ENCODE results near the gene CEP63. TPM values are rescaled to one million over a fixed set of nuclear protein-coding genes. Genes with fewer than 3 reads are reported as not detected.
A peak's percentile ranks its signal among the peaks of the same experiment; 100 is the strongest.

The CEP63 gene
- polyA plus RNA-seq, 3 donors, result 11.1 to 18.8 (median 17.2) TPM

DNA sequence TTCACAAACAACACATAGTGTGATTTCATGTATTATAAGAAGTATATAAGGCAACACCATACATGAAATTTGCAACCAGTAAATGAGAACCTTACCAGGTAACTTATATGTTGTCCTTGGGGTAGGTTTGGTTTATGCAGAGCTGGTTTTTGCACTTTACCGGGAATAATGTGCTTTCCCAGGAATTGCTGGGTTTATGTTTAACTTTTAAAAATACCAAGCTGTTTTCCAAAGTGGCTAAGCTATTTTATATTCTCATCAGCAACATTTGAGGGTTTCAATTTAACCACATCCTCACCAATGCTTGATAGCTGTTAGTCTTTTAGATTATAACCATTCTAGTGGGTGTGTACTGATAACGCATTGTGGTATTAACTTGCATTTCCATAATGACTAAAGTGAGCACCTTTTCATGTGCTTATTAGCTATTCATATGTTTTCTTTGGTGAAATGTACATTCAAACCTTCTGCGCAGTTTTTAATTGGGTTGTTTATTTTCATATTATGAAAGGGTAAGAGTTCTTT, 93.3 kb downstream of the CEP63 start:
- no CpG with 5 or more reads among the region's 3 CpGs for WGBS (ENCODE audit: insufficient coverage)
- H3K4me1 ChIP-seq (ENCODE audit: control insufficient read depth in 1 of 2, insufficient read depth in 2 of 2, low read length in 2 of 2), result no peaks in the 10 kb centered on the region
- H3K4me3 ChIP-seq (replicated peaks in 1 of 3; ENCODE audit: low read depth in 2 of 3, low read length in 3 of 3), result no peak overlapping the region
- Mint-ChIP-seq H3K4me1 (no peaks in the 10 kb centered on the region), H3K36me3 (peaks cover 0 to 3% of the 10 kb centered on the region in 2 donors), H3K27me3 (ENCODE audit: low read depth in 3 of 3) (peaks cover 0 to 2% (median 0%) of the 10 kb centered on the region in 3 donors), H3K9me3 (peaks cover 2 to 13% (median 5%) of the 10 kb centered on the region in 7 donors), H3K4me3 (no peak overlapping the region), H3K27ac (no peak overlapping the region)
- no peak overlapping the region for H3K9ac ChIP-seq (ENCODE audit: insufficient read depth, low read length, poor library complexity, severe bottlenecking)
- H2AFZ ChIP-seq (ENCODE audit: insufficient read depth, low read depth, low read length, poor library complexity, severe bottlenecking), result no peak overlapping the region
- H3K79me2 ChIP-seq (ENCODE audit: insufficient read depth, low read length), result no peaks in the 10 kb centered on the region
- intact Hi-C loops (cut with micrococcal nuclease), result no loop called here
- H3K4me2 ChIP-seq (replicated peaks; ENCODE audit: extremely low read depth, low read length, poor library complexity, severe bottlenecking), result no peak overlapping the region
- TF ChIP-seq, protein P1, sequence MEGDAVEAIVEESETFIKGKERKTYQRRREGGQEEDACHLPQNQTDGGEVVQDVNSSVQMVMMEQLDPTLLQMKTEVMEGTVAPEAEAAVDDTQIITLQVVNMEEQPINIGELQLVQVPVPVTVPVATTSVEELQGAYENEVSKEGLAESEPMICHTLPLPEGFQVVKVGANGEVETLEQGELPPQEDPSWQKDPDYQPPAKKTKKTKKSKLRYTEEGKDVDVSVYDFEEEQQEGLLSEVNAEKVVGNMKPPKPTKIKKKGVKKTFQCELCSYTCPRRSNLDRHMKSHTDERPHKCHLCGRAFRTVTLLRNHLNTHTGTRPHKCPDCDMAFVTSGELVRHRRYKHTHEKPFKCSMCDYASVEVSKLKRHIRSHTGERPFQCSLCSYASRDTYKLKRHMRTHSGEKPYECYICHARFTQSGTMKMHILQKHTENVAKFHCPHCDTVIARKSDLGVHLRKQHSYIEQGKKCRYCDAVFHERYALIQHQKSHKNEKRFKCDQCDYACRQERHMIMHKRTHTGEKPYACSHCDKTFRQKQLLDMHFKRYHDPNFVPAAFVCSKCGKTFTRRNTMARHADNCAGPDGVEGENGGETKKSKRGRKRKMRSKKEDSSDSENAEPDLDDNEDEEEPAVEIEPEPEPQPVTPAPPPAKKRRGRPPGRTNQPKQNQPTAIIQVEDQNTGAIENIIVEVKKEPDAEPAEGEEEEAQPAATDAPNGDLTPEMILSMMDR (IDR thresholded peaks at IDR 0.05), result no peak
- H4K20me1 ChIP-seq (ENCODE audit: insufficient read depth, low read length), result no peaks in the 10 kb centered on the region
- H3K36me3 ChIP-seq (replicated peaks in 1 of 2; ENCODE audit: control insufficient read depth in 1 of 2, insufficient read depth in 2 of 2, low read length in 2 of 2), result no peaks in the 10 kb centered on the region
- H3K9me3 ChIP-seq (replicated peaks in 1 of 2; ENCODE audit: control insufficient read depth in 1 of 2, insufficient read depth in 1 of 2, low read length in 2 of 2), result no peaks in the 10 kb centered on the region
- H3K27me3 ChIP-seq (ENCODE audit: control insufficient read depth in 2 of 2, insufficient read depth in 2 of 2, low read length in 2 of 2), result no peaks in the 10 kb centered on the region
- H3K27ac ChIP-seq (ENCODE audit: low read depth in 1 of 2, low read length in 2 of 2), result no peak overlapping the region
- no peak for DNase-seq

DNA sequence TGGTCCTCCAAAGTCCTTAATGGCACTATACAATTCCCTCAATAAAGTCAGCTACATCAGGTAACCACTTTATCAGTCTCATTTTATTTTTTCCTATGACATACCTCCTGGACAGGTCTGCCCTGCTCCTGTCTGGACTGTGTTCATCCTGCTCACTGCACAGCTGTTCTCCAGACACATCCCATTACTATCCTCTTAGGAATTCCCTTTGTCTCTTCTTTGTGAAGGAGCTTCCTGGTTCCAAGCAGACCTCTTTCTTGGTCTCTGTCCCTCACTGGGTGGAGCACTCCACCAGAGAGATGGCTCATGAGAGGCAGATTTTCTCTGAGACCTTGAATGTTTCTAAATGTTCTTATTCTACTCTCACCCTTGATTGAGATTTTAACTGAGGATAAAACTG, 104.9 kb downstream of the CEP63 start:
- peak overlapping the region in 1 of 7 donors; percentile 59 for H3K27ac Mint-ChIP-seq
- H2AFZ ChIP-seq (ENCODE audit: insufficient read depth, low read depth, low read length, poor library complexity, severe bottlenecking), result no peak overlapping the region
- DNase-seq, result no peak

More for the DNA sequence above, 104.9 kb downstream of the CEP63 start:
- Mint-ChIP-seq H3K9me3 (peaks cover 0 to 2% (median 0%) of the 10 kb centered on the region in 7 donors), H3K36me3 (no peaks in the 10 kb centered on the region), H3K27me3 (ENCODE audit: low read depth in 3 of 3) (peaks cover 1 to 3% (median 2%) of the 10 kb centered on the region in 3 donors), H3K4me3 (no peak overlapping the region), H3K4me1 (peaks cover 20% of the 10 kb centered on the region)
- H3K4me1 ChIP-seq (ENCODE audit: control insufficient read depth in 1 of 2, insufficient read depth in 2 of 2, low read length in 2 of 2), result peaks cover 18% of the 10 kb centered on the region in 2 donors
- TF ChIP-seq, protein P1 (IDR thresholded peaks at IDR 0.05), result no peak
- no peaks in the 10 kb centered on the region for H3K36me3 ChIP-seq (replicated peaks in 1 of 2; ENCODE audit: control insufficient read depth in 1 of 2, insufficient read depth in 2 of 2, low read length in 2 of 2)
- intact Hi-C loops (cut with micrococcal nuclease), result no loop called here
- no peak overlapping the region for H3K9ac ChIP-seq (ENCODE audit: insufficient read depth, low read length, poor library complexity, severe bottlenecking)
- H3K4me2 ChIP-seq (replicated peaks; ENCODE audit: extremely low read depth, low read length, poor library complexity, severe bottlenecking), result no peak overlapping the region
- H3K27ac ChIP-seq (ENCODE audit: low read depth in 1 of 2, low read length in 2 of 2), result no peak overlapping the region
- H4K20me1 ChIP-seq (ENCODE audit: insufficient read depth, low read length), result no peaks in the 10 kb centered on the region
- no peaks in the 10 kb centered on the region for H3K79me2 ChIP-seq (ENCODE audit: insufficient read depth, low read length)
- H3K9me3 ChIP-seq (replicated peaks in 1 of 2; ENCODE audit: control insufficient read depth in 1 of 2, insufficient read depth in 1 of 2, low read length in 2 of 2), result no peaks in the 10 kb centered on the region
- H3K27me3 ChIP-seq (ENCODE audit: control insufficient read depth in 2 of 2, insufficient read depth in 2 of 2, low read length in 2 of 2), result no peaks in the 10 kb centered on the region
- H3K4me3 ChIP-seq (replicated peaks in 1 of 3; ENCODE audit: low read depth in 2 of 3, low read length in 3 of 3), result no peak overlapping the region
